HG02798 (cell line): ENCODE measurements around the gene MMD.
"Not testable (repeated sequence)": the region's sequence is repeated elsewhere in the genome, so short reads cannot be mapped to it uniquely, and the experiment has no call there.

Experiments used
- ATAC-seq: cut with Tn5 transposase; IDR thresholded peaks from one replicate; pipeline ENCODE4 v1.9.1; 2021; ENCODE audit warnings: mild to moderate bottlenecking; ENCODE audit not compliant: unreplicated experiment, poor library complexity

The MMD gene

GRCh38 chr17:55402374-55402773, 19.3 kb downstream of the MMD start:
- ATAC-seq, result no peak

GRCh38 chr17:55398689-55399088, 22.9 kb downstream of the MMD start:
- ATAC-seq, result no peak

DNA sequence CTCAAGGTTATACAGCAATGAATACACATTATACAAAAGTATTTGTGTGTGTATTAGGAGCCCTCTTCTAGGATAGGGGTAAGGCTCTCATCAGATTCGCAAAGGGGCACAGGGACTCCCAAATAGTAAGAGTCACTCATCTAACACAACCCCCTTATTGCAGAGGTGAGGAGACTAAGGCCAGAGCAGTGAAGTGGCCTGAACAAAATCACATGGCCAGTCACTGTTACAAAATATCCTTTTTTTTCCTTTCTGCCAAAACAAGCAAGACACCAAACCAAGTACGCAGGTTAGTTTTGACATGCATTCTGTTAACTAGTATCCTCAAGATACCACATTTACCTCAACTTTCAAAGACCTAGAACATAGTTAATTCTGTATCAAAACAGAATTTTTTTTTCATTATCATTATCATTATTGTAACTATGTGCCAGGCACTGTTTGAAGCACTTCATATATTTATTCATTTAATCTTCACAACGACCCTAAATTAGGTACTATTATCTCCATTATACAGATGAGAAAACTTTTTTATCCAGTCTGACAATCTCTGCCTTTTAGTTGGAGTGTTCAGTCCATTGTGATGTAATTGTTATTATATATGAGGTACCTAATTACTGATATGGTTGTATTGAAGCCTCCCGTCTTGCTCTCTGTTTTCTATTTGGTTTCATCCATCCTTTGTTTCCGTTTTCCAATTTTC, 25.7 kb downstream of the MMD start:
- no peak for ATAC-seq

- no peak for ATAC-seq
Observed at GRCh38 chr17:55394357-55395021, 27.1 kb downstream of the MMD start.

- no peak for ATAC-seq
Observed at GRCh38 chr17:55391764-55392467, 29.7 kb downstream of the MMD start.

- no peak for ATAC-seq
Observed at GRCh38 chr17:55391244-55391757, 30.3 kb downstream of the MMD start.

- ATAC-seq, result no peak
Observed at GRCh38 chr17:55390364-55390977, 31.2 kb downstream of the MMD start.

DNA sequence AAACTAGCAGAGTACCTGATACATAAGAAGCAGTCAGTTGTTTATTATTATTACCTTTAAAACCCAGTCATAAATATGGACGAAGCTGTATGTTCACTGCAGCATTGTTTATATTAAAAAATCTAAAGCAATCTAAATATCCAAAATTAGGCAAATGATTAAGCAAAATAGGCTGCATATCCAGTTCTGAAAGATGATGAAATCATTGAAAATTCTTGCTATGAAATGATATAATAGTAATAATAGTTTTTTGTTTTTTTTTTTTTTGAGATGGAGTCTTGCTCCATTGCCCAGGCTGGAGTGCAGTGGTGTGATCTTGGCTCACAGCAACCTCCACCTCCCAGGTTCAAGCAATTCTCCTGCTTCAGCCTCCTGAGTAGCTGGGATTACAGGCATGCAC, 31.9 kb downstream of the MMD start:
- ATAC-seq, result not testable (repeated sequence)

DNA sequence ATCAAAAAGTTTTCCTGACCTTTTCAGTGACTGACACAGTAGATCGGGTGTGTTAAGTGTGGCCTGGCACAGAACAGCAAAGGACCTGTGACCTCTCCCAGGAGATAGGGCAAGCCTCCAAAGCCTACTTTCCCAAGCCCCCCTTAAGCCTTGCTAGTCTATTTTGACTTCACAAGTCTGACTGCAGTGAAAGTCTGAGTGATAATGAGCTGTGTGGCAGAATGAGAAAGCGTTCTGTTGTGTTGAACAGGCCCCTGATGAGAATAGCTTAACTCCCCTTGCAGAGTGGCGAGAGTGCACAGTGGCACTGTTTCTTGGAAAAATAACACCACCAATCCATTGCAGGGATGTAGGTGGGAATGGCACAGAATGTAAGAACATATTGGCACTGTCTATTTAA, 32.8 kb downstream of the MMD start:
- ATAC-seq, result no peak

GRCh38 chr17:55386796-55387332, 34.8 kb downstream of the MMD start:
- ATAC-seq, result no peak

- no peak for ATAC-seq
Observed at GRCh38 chr17:55384643-55385232, 36.9 kb downstream of the MMD start.

GRCh38 chr17:55383771-55384642, 37.6 kb downstream of the MMD start:
- no peak for ATAC-seq

DNA sequence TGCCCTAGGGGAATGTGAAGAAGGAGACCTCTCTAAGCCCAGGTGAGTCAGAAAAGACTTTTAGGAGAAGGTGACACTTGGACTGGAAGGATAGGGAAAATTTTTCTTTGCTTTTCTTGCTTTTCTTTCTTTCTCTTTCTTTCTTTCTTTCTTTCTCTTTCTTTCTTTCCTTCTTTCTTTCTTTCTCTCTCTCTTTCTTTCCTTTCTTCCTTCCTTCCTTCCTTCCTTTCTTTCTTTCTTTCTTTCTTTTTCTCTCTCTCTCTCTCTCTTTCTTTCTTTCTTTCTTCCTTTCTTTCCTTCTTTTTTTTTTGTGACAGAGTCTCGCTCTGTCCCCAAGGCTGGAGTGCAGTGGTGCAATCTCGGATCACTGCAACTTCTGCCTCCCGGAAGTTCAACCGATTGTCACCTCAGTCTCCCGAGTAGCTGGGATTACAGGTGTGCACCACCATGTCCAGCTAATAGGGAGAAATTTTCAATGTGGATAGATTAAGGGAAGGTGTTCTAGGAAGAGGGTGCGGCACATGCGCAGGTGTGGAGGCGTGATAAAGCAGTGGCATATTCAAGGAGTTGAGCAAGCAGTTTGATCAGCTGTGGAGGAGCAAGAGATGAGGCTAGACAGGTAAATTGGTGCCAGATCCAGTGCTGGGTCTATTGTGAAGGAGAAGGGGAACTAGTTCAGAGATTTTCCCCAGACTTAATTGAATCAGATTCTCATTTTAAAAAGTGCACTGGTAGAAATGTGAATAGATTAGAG, 40.4 kb downstream of the MMD start:
- no peak for ATAC-seq

- no peak for ATAC-seq
Observed at GRCh38 chr17:55377671-55378275, 43.9 kb downstream of the MMD start.

GRCh38 chr17:55368706-55369105, 52.9 kb downstream of the MMD start:
- ATAC-seq, result no peak

DNA sequence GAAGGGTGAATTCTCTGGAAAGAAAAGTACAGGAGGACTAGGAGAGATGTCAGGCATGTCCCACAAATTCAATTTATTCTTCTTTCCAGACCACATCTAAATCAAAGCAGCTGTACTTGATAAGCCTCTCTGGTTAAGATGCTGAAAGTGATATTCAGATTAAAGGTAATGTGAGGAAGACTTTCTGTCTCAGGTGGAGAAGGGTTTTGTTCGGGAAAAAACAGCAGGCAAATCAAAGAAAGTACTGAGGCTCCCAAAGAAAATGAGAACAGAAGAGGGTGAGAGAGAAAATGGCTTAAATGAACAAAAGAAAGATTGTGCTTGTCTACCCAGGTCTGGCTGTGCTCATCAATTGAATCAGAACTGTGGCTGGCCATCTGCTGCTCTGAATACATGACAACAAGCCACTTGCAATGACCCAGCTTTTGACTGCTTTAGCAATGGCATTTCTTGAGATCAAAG, 55.6 kb downstream of the MMD start:
- ATAC-seq, result no peak

DNA sequence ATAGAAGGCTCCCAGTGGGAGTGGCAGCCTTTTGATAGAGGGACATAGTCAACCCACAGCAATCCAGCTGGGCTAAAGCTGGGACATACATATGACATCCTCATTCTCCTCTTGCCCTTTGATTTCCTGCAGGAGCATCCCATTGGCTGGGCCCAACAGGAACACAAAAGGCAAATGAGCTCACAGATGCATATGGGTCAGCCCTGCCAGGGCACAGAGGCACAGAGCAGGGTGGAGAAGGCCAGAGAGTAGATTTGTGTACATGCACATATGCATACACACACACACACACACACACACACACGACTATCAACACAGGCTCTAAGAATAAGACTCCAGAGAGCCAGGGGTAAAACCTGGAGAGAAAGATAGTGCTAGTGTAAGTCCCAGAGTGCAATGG, 58.6 kb downstream of the MMD start:
- no peak for ATAC-seq

- no peak for ATAC-seq
Observed at GRCh38 chr17:55360971-55361370, 60.7 kb downstream of the MMD start.
